NT2/D1 (cell line): ENCODE measurements around the gene CYB561.

ENCODE experiments used
- YY1 ChIP-seq: IDR thresholded peaks from 2 replicates; pipeline ENCODE4 v1.6.1; 2011; ENCODE audit not compliant: insufficient read length, insufficient read depth
- ZNF274 ChIP-seq: IDR thresholded peaks from 2 replicates; pipeline ENCODE4 v1.6.1; 2011; ENCODE audit warnings: mild to moderate bottlenecking, low read depth, low read length

- TF ChIP-seq ZNF274 = no peak
- TF ChIP-seq YY1 = no peak
These were observed 30.4 kb upstream of the CYB561 start for GRCh38 chr17:63476459-63476853.
